Uterus (tissue), 4 donors: ENCODE measurements around the gene THSD7B. TPM values are rescaled to one million over a fixed set of nuclear protein-coding genes. Genes with fewer than 3 reads are reported as not detected.

Experiments used
- DNase-seq, 2 donors: peaks; one replicate each; pipeline ENCODE4 v3.0.0-alpha.2; 2019 to 2020
- H3K27ac ChIP-seq, 2 donors: fragments of 200-600 bp; sonication (generic); 1 replicate in 1 of 2; 2 replicates in 1 of 2; pipeline ENCODE4 v1.5.1; 2016 to 2018
- H3K27me3 ChIP-seq, 2 donors: fragments of 200-600 bp; sonication (generic); one replicate each; pipeline ENCODE4 v1.5.1; 2018 to 2019; ENCODE audit warnings: control low read depth in 1 of 2
- H3K36me3 ChIP-seq, 2 donors: fragments of 200-600 bp; sonication (generic); one replicate each; pipeline ENCODE4 v1.5.1; 2019; ENCODE audit warnings: control low read depth in 1 of 2
- H3K4me1 ChIP-seq, 2 donors: fragments of 200-600 bp; sonication (generic); one replicate each; pipeline ENCODE4 v1.5.1; 2018 to 2019; ENCODE audit warnings: control low read depth in 1 of 2
- H3K4me3 ChIP-seq, 2 donors: fragments of 200-600 bp; sonication (generic); 1 replicate in 1 of 2; 2 replicates in 1 of 2; pipeline ENCODE4 v1.5.1; 2018 to 2019; ENCODE audit warnings: mild to moderate bottlenecking in 1 of 2
- H3K9me3 ChIP-seq, 2 donors: fragments of 200-600 bp; sonication (generic); one replicate each; pipeline ENCODE4 v1.5.1; 2019; ENCODE audit warnings: control low read depth in 1 of 2
- CTCF ChIP-seq, 4 experiments: fragments of 200-600 bp in 2 of 4; fragments of 450-650 bp in 2 of 4; sonication (generic) in 2 of 4; IDR thresholded peaks; one replicate each; pipeline ENCODE4 v1.5.1; 2016 to 2019; ENCODE audit warnings: antibody characterized with exemption in 4 of 4, mild to moderate bottlenecking in 2 of 4, moderate library complexity in 1 of 4
- POLR2A ChIP-seq, 2 donors: fragments of 450-650 bp; IDR thresholded peaks; one replicate each; pipeline ENCODE4 v1.6.1; 2016; ENCODE audit warnings: antibody characterized with exemption in 2 of 2, mild to moderate bottlenecking in 1 of 2, moderate library complexity in 1 of 2
- intact Hi-C: fragments of 100-400 bp; cut with DNase I; formaldehyde crosslinking; loops from one replicate; pipeline ENCODE4 v1.15.1; 2023; ENCODE audit warnings: low total_unique reads
- total RNA-seq, 4 donors: library from RNA; depleted of rRNA in 3 of 4; stranded (reverse); fragments of >200 nt in 3 of 4; gene quantifications; one replicate each; pipeline versions ENCODE4 v1.1.0 to v1.2.4, GENCODE V29; 2014 to 2023
- donor health status: DM: yes; HTN: yes; CAD: no.

The THSD7B gene
- total RNA-seq, 4 donors from 2014 or later = 0.26 to 9.6 (median 0.67) TPM; not detected in 1

GRCh38 chr2:137155356-137156104 lies 390.2 kb downstream of the THSD7B start:
- TF ChIP-seq CTCF (IDR thresholded peaks at IDR 0.05) (no peak), POLR2A (IDR thresholded peaks at IDR 0.05) (no peak)
- no peak overlapping the region for H3K27ac ChIP-seq
- DNase-seq = no peak
- H3K4me3 ChIP-seq = no peak overlapping the region
- no peaks in the 10 kb centered on the region for H3K9me3 ChIP-seq
- intact Hi-C loops = no loop called here
- no peaks in the 10 kb centered on the region for H3K36me3 ChIP-seq
- no peaks in the 10 kb centered on the region for H3K27me3 ChIP-seq
- H3K4me1 ChIP-seq = no peaks in the 10 kb centered on the region

- Histone ChIP-seq H3K27me3 (no peaks in the 10 kb centered on the region), H3K36me3 (no peaks in the 10 kb centered on the region), H3K4me3 (no peak overlapping the region), H3K4me1 (no peaks in the 10 kb centered on the region), H3K27ac (no peak overlapping the region), H3K9me3 (no peaks in the 10 kb centered on the region)
- intact Hi-C loops = no loop called here
- DNase-seq = no peak
- TF ChIP-seq CTCF (IDR thresholded peaks at IDR 0.05) (no peak), POLR2A (IDR thresholded peaks at IDR 0.05) (no peak)
Observed at GRCh38 chr2:137156221-137156844, 391.0 kb downstream of the THSD7B start.

- Histone ChIP-seq H3K9me3 (no peaks in the 10 kb centered on the region), H3K4me1 (no peaks in the 10 kb centered on the region), H3K27me3 (no peaks in the 10 kb centered on the region), H3K4me3 (no peak overlapping the region), H3K27ac (no peak overlapping the region), H3K36me3 (no peaks in the 10 kb centered on the region)
- no peak for TF ChIP-seq CTCF (IDR thresholded peaks at IDR 0.05)
- TF ChIP-seq POLR2A (IDR thresholded peaks at IDR 0.05) = no peak
- intact Hi-C loops = no loop called here
- DNase-seq = no peak
Observed at GRCh38 chr2:137157851-137158250, 392.5 kb downstream of the THSD7B start.

- H3K27me3 ChIP-seq = no peaks in the 10 kb centered on the region
- intact Hi-C loops = no loop called here
- TF ChIP-seq CTCF (IDR thresholded peaks at IDR 0.05) (no peak), POLR2A (IDR thresholded peaks at IDR 0.05) (no peak)
Observed at GRCh38 chr2:137161250-137161649, 395.9 kb downstream of the THSD7B start.

GRCh38 chr2:137165968-137166367 lies 400.6 kb downstream of the THSD7B start:
- Histone ChIP-seq H3K4me1 (no peaks in the 10 kb centered on the region), H3K27ac (no peak overlapping the region), H3K36me3 (no peaks in the 10 kb centered on the region), H3K9me3 (no peaks in the 10 kb centered on the region), H3K4me3 (no peak overlapping the region), H3K27me3 (no peaks in the 10 kb centered on the region)
- intact Hi-C loops = no loop called here
- no peak for DNase-seq
- TF ChIP-seq POLR2A (IDR thresholded peaks at IDR 0.05) (no peak), CTCF (IDR thresholded peaks at IDR 0.05) (no peak)

More at GRCh38 chr2:137161250-137161649, 395.9 kb downstream of the THSD7B start:
- Histone ChIP-seq H3K4me3 (no peak overlapping the region), H3K27ac (no peak overlapping the region), H3K36me3 (no peaks in the 10 kb centered on the region), H3K9me3 (no peaks in the 10 kb centered on the region), H3K4me1 (no peaks in the 10 kb centered on the region)
- DNase-seq = no peak
